Fibroblast of lung (primary cell): ENCODE measurements around the gene PATJ. TPM values are rescaled to one million over a fixed set of nuclear protein-coding genes. Genes with fewer than 3 reads are reported as not detected.
"Not testable (repeated sequence)": the region's sequence is repeated elsewhere in the genome, so short reads cannot be mapped to it uniquely, and the experiment has no call there.

ENCODE experiments used
- DNase-seq, 2 donors: peaks; one replicate each; pipeline versions ENCODE4 v3.0.0 to v3.0.0-alpha.2; 2010; ENCODE audit warnings: low read depth in 2 of 2
- H2AFZ ChIP-seq: 2 replicates; pipeline ENCODE4 v1.5.1; 2012; ENCODE audit warnings: low read length, control low read depth, inconsistent platforms
- H3K27ac ChIP-seq: 2 replicates; pipeline ENCODE4 v1.5.1; 2011; ENCODE audit warnings: low read length, control low read depth; ENCODE audit not compliant: insufficient read depth
- H3K27me3 ChIP-seq: 2 replicates; pipeline ENCODE4 v1.5.1; 2011; ENCODE audit warnings: mild to moderate bottlenecking, low read length; ENCODE audit not compliant: control insufficient read depth, insufficient read depth
- H3K36me3 ChIP-seq: 2 replicates; pipeline ENCODE4 v1.5.1; 2011; ENCODE audit warnings: low read length; ENCODE audit not compliant: control insufficient read depth, insufficient read depth
- H3K4me1 ChIP-seq: 2 replicates; pipeline ENCODE4 v1.5.1; 2011; ENCODE audit warnings: low read length; ENCODE audit not compliant: control insufficient read depth, insufficient read depth; ENCODE audit errors: extremely low read depth
- H3K4me2 ChIP-seq: 2 replicates; pipeline ENCODE4 v1.5.1; 2011; ENCODE audit warnings: low read length, control low read depth; ENCODE audit not compliant: insufficient read depth; ENCODE audit errors: extremely low read depth
- H3K4me3 ChIP-seq, 4 experiments: fragments of 200-600 bp in 1 of 4; sonication (generic) in 1 of 4; replicated peaks in 1 of 4; 2 replicates each; pipeline ENCODE4 v1.5.1; 2011 to 2016; ENCODE audit warnings: low read length in 4 of 4, low read depth in 3 of 4, mild to moderate bottlenecking in 3 of 4, control low read depth in 2 of 4, inconsistent platforms in 1 of 4, mixed read lengths in 1 of 4; ENCODE audit not compliant: insufficient read depth in 1 of 4; ENCODE audit errors: control extremely low read depth in 1 of 4
- H3K79me2 ChIP-seq: 2 replicates; pipeline ENCODE4 v1.5.1; 2012; ENCODE audit warnings: mild to moderate bottlenecking, low read length, inconsistent platforms; ENCODE audit not compliant: control insufficient read depth, insufficient read depth
- H3K9ac ChIP-seq: 2 replicates; pipeline ENCODE4 v1.5.1; 2011; ENCODE audit warnings: mild to moderate bottlenecking, low read length, control low read depth; ENCODE audit not compliant: insufficient read depth
- H3K9me3 ChIP-seq: 2 replicates; pipeline ENCODE4 v1.5.1; 2012; ENCODE audit warnings: low read depth, low read length; ENCODE audit not compliant: control insufficient read depth, insufficient read depth
- H4K20me1 ChIP-seq: 2 replicates; pipeline ENCODE4 v1.5.1; 2011; ENCODE audit warnings: low read length; ENCODE audit not compliant: control insufficient read depth, insufficient read depth; ENCODE audit errors: extremely low read depth
- EZH2 ChIP-seq: IDR thresholded peaks from 2 replicates; pipeline ENCODE4 v1.5.1; 2012; ENCODE audit warnings: low read length, control low read depth, mild to moderate bottlenecking; ENCODE audit errors: missing control alignments
- polyA plus RNA-seq, 2 donors: library from polyadenylated mRNA; depleted of rRNA in 1 of 2; stranded (reverse) in 1 of 2; unstranded in 1 of 2; fragments of >200 nt; gene quantifications; 2 replicates each; pipeline ENCODE4 v1.2.1, GENCODE V29; 2011 to 2012; ENCODE audit warnings: missing spikeins in 1 of 2
- total RNA-seq: library from RNA; depleted of rRNA; stranded (reverse); fragments of >200 nt; gene quantifications from 2 replicates; pipeline ENCODE4 v1.2.1, GENCODE V29; 2014
- TF ChIP-seq, protein P1 (sequence below), 2 donors: IDR thresholded peaks in 1 of 2; conservative IDR thresholded peaks in 1 of 2; 1 replicate in 1 of 2; 2 replicates in 1 of 2; pipeline ENCODE4 v1.5.1; 2011 to 2012; ENCODE audit warnings: low read length in 2 of 2, control low read depth in 1 of 2, inconsistent platforms in 1 of 2, low read depth in 1 of 2, mild to moderate bottlenecking in 1 of 2

Gene PATJ
- total and polyA plus RNA-seq, 2 donors (not counting 1 experiment from before 2014, with no cell fraction given) = 2.5 to 12.4 TPM

DNA sequence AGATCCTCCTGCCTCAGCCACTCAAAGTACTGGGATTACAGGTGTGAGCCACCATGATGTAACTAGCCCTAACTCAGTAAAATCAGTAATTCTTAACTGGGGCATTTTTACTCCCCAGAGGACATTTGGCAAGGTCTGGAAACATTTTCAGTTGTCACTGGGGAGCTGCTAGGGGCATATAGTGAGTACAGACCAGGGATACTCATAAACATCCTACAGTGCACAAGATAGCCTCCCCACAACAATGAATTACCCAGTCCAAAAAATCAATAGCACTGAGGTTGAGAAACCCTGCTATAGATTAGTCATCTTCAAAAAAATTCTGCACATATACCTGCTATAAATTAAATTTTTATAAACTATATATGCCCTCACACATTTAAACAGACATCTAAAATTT is 30.3 kb upstream of the PATJ start:
- Histone ChIP-seq H3K4me1 (no peaks in the 10 kb centered on the region), H4K20me1 (no peaks in the 10 kb centered on the region), H2AFZ (no peak overlapping the region), H3K4me3 (no peak overlapping the region), H3K9ac (no peak overlapping the region), H3K27me3 (no peaks in the 10 kb centered on the region), H3K27ac (no peak overlapping the region), H3K9me3 (no peaks in the 10 kb centered on the region), H3K4me2 (no peak overlapping the region), H3K79me2 (peaks cover 4% of the 10 kb centered on the region), H3K36me3 (no peaks in the 10 kb centered on the region)
- TF ChIP-seq EZH2 = no peak
- TF ChIP-seq, protein P1, sequence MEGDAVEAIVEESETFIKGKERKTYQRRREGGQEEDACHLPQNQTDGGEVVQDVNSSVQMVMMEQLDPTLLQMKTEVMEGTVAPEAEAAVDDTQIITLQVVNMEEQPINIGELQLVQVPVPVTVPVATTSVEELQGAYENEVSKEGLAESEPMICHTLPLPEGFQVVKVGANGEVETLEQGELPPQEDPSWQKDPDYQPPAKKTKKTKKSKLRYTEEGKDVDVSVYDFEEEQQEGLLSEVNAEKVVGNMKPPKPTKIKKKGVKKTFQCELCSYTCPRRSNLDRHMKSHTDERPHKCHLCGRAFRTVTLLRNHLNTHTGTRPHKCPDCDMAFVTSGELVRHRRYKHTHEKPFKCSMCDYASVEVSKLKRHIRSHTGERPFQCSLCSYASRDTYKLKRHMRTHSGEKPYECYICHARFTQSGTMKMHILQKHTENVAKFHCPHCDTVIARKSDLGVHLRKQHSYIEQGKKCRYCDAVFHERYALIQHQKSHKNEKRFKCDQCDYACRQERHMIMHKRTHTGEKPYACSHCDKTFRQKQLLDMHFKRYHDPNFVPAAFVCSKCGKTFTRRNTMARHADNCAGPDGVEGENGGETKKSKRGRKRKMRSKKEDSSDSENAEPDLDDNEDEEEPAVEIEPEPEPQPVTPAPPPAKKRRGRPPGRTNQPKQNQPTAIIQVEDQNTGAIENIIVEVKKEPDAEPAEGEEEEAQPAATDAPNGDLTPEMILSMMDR (conservative IDR thresholded peaks at IDR 0.05 in 1 of 2, IDR thresholded peaks at IDR 0.05 in 1 of 2; ENCODE audit: low read depth in 1 of 2, low read length in 2 of 2) = no peak
- DNase-seq = no peak

GRCh38 chr1:61718996-61719663 is 23.1 kb upstream of the PATJ start:
- not testable (repeated sequence) for H3K36me3 ChIP-seq, DNase-seq, H3K9me3 ChIP-seq, H3K4me1 ChIP-seq, H3K27me3 ChIP-seq, H4K20me1 ChIP-seq, H3K4me3 ChIP-seq, H3K4me2 ChIP-seq, H3K9ac ChIP-seq, H2AFZ ChIP-seq, H3K27ac ChIP-seq
- peaks cover 22% of the 10 kb centered on the region for H3K79me2 ChIP-seq

DNA sequence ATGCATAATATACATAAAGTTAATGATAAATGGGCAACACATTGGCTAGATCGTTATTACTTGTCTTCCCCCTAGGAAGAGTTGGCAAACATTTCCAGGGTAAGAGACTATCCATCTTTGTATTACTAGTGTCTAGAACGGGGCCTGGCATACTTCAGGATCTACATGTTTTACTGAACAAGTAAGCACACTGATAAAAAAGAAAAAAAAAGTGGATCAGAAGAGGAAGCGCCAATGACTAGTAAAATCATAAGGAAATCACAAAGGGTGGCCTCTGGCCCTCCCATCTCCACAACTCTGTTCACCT is 17.8 kb upstream of the PATJ start:
- Histone ChIP-seq H3K9ac (peak overlapping the region; percentile 99), H3K79me2 (peaks cover 28% of the 10 kb centered on the region), H3K27ac (peak overlapping the region; percentile 100), H2AFZ (peak overlapping the region; percentile 100), H3K36me3 (no peaks in the 10 kb centered on the region), H3K4me2 (peak overlapping the region; percentile 77), H3K27me3 (no peaks in the 10 kb centered on the region), H3K4me3 (peak overlapping the region; percentile 85 to 100 (median 98)), H3K4me1 (no peaks in the 10 kb centered on the region), H4K20me1 (no peaks in the 10 kb centered on the region), H3K9me3 (no peaks in the 10 kb centered on the region)
- no peak for DNase-seq
- TF ChIP-seq, protein P1 (conservative IDR thresholded peaks at IDR 0.05 in 1 of 2, IDR thresholded peaks at IDR 0.05 in 1 of 2; ENCODE audit: low read depth in 1 of 2, low read length in 2 of 2) = no peak
- no peak for TF ChIP-seq EZH2
